Measurements from ENCODE around the gene ZNF148. TPM values are rescaled to one million over a fixed set of nuclear protein-coding genes. Genes with fewer than 3 reads are reported as not detected.

The ZNF148 gene
- total RNA-seq, 1 experiment from 2014 or later, result 24.8 TPM

- DNase-seq, result no peak
- Histone ChIP-seq H2BK12ac (ENCODE audit: insufficient read length, low read depth, low read length) (no peak overlapping the region), H3K9ac (ENCODE audit: extremely low read depth, insufficient read length, low read length) (no peak overlapping the region), H2BK120ac (ENCODE audit: low read depth, low read length, poor library complexity, severe bottlenecking) (no peak overlapping the region), H3K23ac (ENCODE audit: insufficient read length, low read depth, low read length) (no peak overlapping the region), H2AK5ac (ENCODE audit: insufficient read length, low read length) (no peak overlapping the region), H3K4ac (ENCODE audit: low read depth, low read length) (no peak overlapping the region), H3K18ac (ENCODE audit: insufficient read length, low read depth, low read length) (no peak overlapping the region), H3K79me2 (ENCODE audit: insufficient read depth, low read length) (no peaks in the 10 kb centered on the region), H3K4me2 (ENCODE audit: insufficient read depth, insufficient read length, low read length) (no peak overlapping the region), H4K91ac (ENCODE audit: insufficient read length, low read depth, low read length) (no peak overlapping the region), H3K56ac (ENCODE audit: insufficient read length, low read depth, low read length) (no peak overlapping the region), H4K8ac (replicated peaks; ENCODE audit: insufficient read length, low read depth, low read length) (no peak overlapping the region), H3K27ac (ENCODE audit: insufficient read length, low read depth, low read length) (no peak overlapping the region), H3K9me3 (ENCODE audit: control insufficient read depth, low read depth, low read length) (no peaks in the 10 kb centered on the region), H3K4me1 (ENCODE audit: insufficient read depth, low read length) (no peaks in the 10 kb centered on the region), H3K23me2 (ENCODE audit: insufficient read length, low read depth, low read length, poor library complexity, severe bottlenecking) (no peaks in the 10 kb centered on the region), H3T11ph (ENCODE audit: low read length) (no peak overlapping the region), H2BK20ac (ENCODE audit: low read depth, low read length, poor library complexity, severe bottlenecking) (no peak overlapping the region), H3K27me3 (ENCODE audit: insufficient read depth, low read length) (no peaks in the 10 kb centered on the region), H2AFZ (ENCODE audit: low read length) (no peak overlapping the region), H2BK15ac (ENCODE audit: low read depth, low read length) (no peak overlapping the region), H4K5ac (ENCODE audit: insufficient read length, low read depth, low read length) (no peak overlapping the region), H3K79me1 (ENCODE audit: insufficient read depth, low read depth, low read length, poor library complexity, severe bottlenecking) (no peaks in the 10 kb centered on the region), H4K20me1 (ENCODE audit: control insufficient read depth, insufficient read depth, insufficient read length) (no peaks in the 10 kb centered on the region), H2BK5ac (ENCODE audit: insufficient read length, low read length) (no peak overlapping the region), H3K14ac (ENCODE audit: insufficient read depth, low read length) (no peak overlapping the region)
- no CpG with 5 or more reads among the region's 3 CpGs for WGBS (ENCODE audit: extremely low coverage, insufficient read length, low lambda C conversion rate)
- Mint-ChIP-seq H3K4me1 (peaks cover 3 to 7% of the 10 kb centered on the region in 2 experiments; a peak in 2 of 4 replicates), H3K36me3 (ENCODE audit: insufficient read depth in 1 of 3, low read depth in 3 of 3) (peaks cover 0 to 2% (median 0%) of the 10 kb centered on the region in 3 experiments; a peak in 1 of 7 replicates), H3K27me3 (ENCODE audit: low read depth) (no peaks in the 10 kb centered on the region), H3K4me3 (no peak overlapping the region), H3K27ac (no peak overlapping the region; a peak in 1 of 7 replicates), H3K9me3 (no peaks in the 10 kb centered on the region)
- TF ChIP-seq CTCF (conservative IDR thresholded peaks at IDR 0.05), result no peak
Measured at GRCh38 chr3:125239266-125239665, 135.9 kb downstream of the ZNF148 start.

Measured in H9 (cell line).